IPS-20b (cell line): ENCODE data around the gene CYSLTR2.

Experiments used
- H3K27ac ChIP-seq: one replicate; pipeline ENCODE4 v1.5.1; 2013; ENCODE audit warnings: low read length
- H3K27me3 ChIP-seq: 2 replicates; pipeline ENCODE4 v1.6.1; 2013; ENCODE audit warnings: mild to moderate bottlenecking, low read length, inconsistent platforms; ENCODE audit not compliant: insufficient read depth
- H3K36me3 ChIP-seq: 2 replicates; pipeline ENCODE4 v1.6.1; 2013; ENCODE audit warnings: low read depth, mild to moderate bottlenecking, inconsistent platforms, low read length, moderate library complexity; ENCODE audit not compliant: insufficient read depth
- H3K4me1 ChIP-seq: 2 replicates; pipeline ENCODE4 v1.6.1; 2013; ENCODE audit warnings: mild to moderate bottlenecking, control low read depth, inconsistent platforms, low read length, moderate library complexity; ENCODE audit not compliant: insufficient read depth
- H3K4me3 ChIP-seq: 2 replicates; pipeline ENCODE4 v1.5.1; 2013; ENCODE audit warnings: mild to moderate bottlenecking, low read length, inconsistent platforms
- H3K9ac ChIP-seq: 2 replicates; pipeline ENCODE4 v1.6.1; 2013; ENCODE audit warnings: low read depth, mild to moderate bottlenecking, inconsistent platforms, low read length, moderate library complexity
- H3K9me3 ChIP-seq: 2 replicates; pipeline ENCODE4 v1.6.1; 2013; ENCODE audit warnings: mild to moderate bottlenecking, low read depth, low read length, inconsistent platforms; ENCODE audit not compliant: insufficient read depth

Gene CYSLTR2

DNA sequence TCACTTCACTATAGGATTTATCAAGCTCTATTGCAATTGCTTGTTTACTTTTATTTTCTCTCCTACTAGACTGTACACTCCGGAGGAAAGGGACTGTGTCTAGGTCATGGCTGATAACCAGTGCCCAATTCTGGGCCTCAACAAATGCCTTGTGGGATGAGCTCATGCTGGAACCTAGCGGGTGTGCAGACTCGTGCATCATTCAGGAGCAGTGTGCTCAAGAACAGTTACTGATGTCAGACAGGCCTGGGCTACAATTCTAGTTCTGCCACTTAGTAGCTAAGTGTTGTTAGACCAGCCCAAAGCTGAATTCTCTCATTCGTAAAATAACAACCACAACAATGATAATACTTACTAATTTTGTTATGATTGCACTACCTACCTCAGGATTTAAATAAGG is 95.4 kb downstream of the CYSLTR2 start:
- H3K9me3 ChIP-seq, result no peaks in the 10 kb centered on the region
- H3K9ac ChIP-seq, result no peak overlapping the region
- no peaks in the 10 kb centered on the region for H3K4me1 ChIP-seq
- H3K27ac ChIP-seq, result no peak overlapping the region
- H3K4me3 ChIP-seq, result no peak overlapping the region
- H3K27me3 ChIP-seq, result no peaks in the 10 kb centered on the region
- no peaks in the 10 kb centered on the region for H3K36me3 ChIP-seq

GRCh38 chr13:48749699-48750473 is 96.2 kb downstream of the CYSLTR2 start:
- Histone ChIP-seq H3K27me3 (no peaks in the 10 kb centered on the region), H3K9ac (no peak overlapping the region), H3K36me3 (no peaks in the 10 kb centered on the region), H3K4me1 (no peaks in the 10 kb centered on the region), H3K27ac (no peak overlapping the region), H3K4me3 (no peak overlapping the region), H3K9me3 (no peaks in the 10 kb centered on the region)

GRCh38 chr13:48750588-48751383 is 97.1 kb downstream of the CYSLTR2 start:
- no peaks in the 10 kb centered on the region for H3K27me3 ChIP-seq
- no peaks in the 10 kb centered on the region for H3K4me1 ChIP-seq
- H3K27ac ChIP-seq, result no peak overlapping the region
- no peaks in the 10 kb centered on the region for H3K36me3 ChIP-seq
- no peak overlapping the region for H3K4me3 ChIP-seq
- no peaks in the 10 kb centered on the region for H3K9me3 ChIP-seq
- H3K9ac ChIP-seq, result no peak overlapping the region

GRCh38 chr13:48760626-48761025 is 106.9 kb downstream of the CYSLTR2 start:
- Histone ChIP-seq H3K27me3 (no peaks in the 10 kb centered on the region), H3K4me1 (0 out of 2 replicates have a peak, but pooled peaks cover 3% of the 10 kb centered on the region), H3K4me3 (no peak overlapping the region), H3K9me3 (peaks cover 11% of the 10 kb centered on the region), H3K27ac (no peak overlapping the region), H3K36me3 (no peaks in the 10 kb centered on the region), H3K9ac (no peak overlapping the region)
